Transverse colon (tissue), 3 donors: ENCODE measurements around the gene RMI2.
"Not testable (repeated sequence)": the region's sequence is repeated elsewhere in the genome, so short reads cannot be mapped to it uniquely, and the experiment has no call there.

Experiments used
- CTCF ChIP-seq, 5 experiments: fragments of 200-600 bp in 3 of 5; fragments of 450-650 bp in 2 of 5; sonication (generic) in 3 of 5; IDR thresholded peaks; 1 replicate in 2 of 5; 2 replicates in 3 of 5; pipeline ENCODE4 v1.5.1; 2016 to 2017; ENCODE audit warnings: antibody characterized with exemption in 5 of 5, inconsistent platforms in 3 of 5, mild to moderate bottlenecking in 2 of 5, moderate library complexity in 1 of 5
- EP300 ChIP-seq: sonication (generic); formaldehyde crosslinking; IDR thresholded peaks from one replicate; pipeline ENCODE4 v1.6.1; 2017; ENCODE audit warnings: antibody characterized with exemption, low read depth

GRCh38 chr16:11378951-11379350 is 33.7 kb downstream of the RMI2 start:
- not testable (repeated sequence) for TF ChIP-seq CTCF (IDR thresholded peaks at IDR 0.05); EP300
